ENCODE results near the gene EIF4EBP2. TPM values are rescaled to one million over a fixed set of nuclear protein-coding genes. Genes with fewer than 3 reads are reported as not detected.

Gene EIF4EBP2
- total and polyA plus RNA-seq, 2 of the 13 experiments (the other 11 are each of a cell fraction or from before 2014, with no cell fraction given) = 16.9 to 22.0 TPM

- TF ChIP-seq ZBTB7A (CRISPR knock-in tag; IDR thresholded peaks at IDR 0.05) (peak; percentile 43; the same call in 1 of the 2 replicates), ZNF350 (CRISPR knock-in tag; IDR thresholded peaks at IDR 0.05; ENCODE audit: borderline replicate concordance, low read depth) (no peak), NCOA2 (CRISPR knock-in tag; IDR thresholded peaks at IDR 0.05) (peak; percentile 35; the same call in 1 of the 2 replicates), NRL (CRISPR knock-in tag; IDR thresholded peaks at IDR 0.05; ENCODE audit: borderline replicate concordance) (no peak), FOXJ3 (CRISPR knock-in tag; IDR thresholded peaks at IDR 0.05; ENCODE audit: borderline replicate concordance) (no peak), SAFB2 (CRISPR knock-in tag; IDR thresholded peaks at IDR 0.05; ENCODE audit: borderline replicate concordance, low read depth) (peak; percentile 59; the same call in 1 of the 2 replicates), SKIL (CRISPR knock-in tag; IDR thresholded peaks at IDR 0.05; ENCODE audit: borderline replicate concordance) (peak; percentile 45; the same call in 1 of the 2 replicates), ZBTB43 (CRISPR knock-in tag; conservative IDR thresholded peaks at IDR 0.05) (peak; percentile 55; the same call in 1 of the 2 replicates), XRCC5 (optimal IDR thresholded peaks at IDR 0.05; ENCODE audit: low read length) (peak; percentile 38), RBM39 (IDR thresholded peaks at IDR 0.05; ENCODE audit: low read depth, low read length, poor library complexity, severe bottlenecking) (peak; percentile 53), RNF2 (conservative IDR thresholded peaks at IDR 0.05; ENCODE audit: low read depth) (no peak), HOXD1 (CRISPR knock-in tag; IDR thresholded peaks at IDR 0.05) (0 out of 2 replicates have a peak, but pooled peaks have one; percentile 24), ZNF687 (CRISPR knock-in tag; IDR thresholded peaks at IDR 0.05) (peak; percentile 96), ZFP91 (CRISPR knock-in tag; IDR thresholded peaks at IDR 0.05; ENCODE audit: borderline replicate concordance) (peak; percentile 35), CENPT (CRISPR knock-in tag; IDR thresholded peaks at IDR 0.05; ENCODE audit: low read depth) (peak; percentile 43; the same call in 1 of the 2 replicates)
Measured at GRCh38 chr10:70404036-70404786, at the start of gene EIF4EBP2 (continued).
